Fibroblast of lung (primary cell): ENCODE results near the gene RUNDC3A.
A peak's percentile ranks its signal among the peaks of the same experiment; 100 is the strongest.

Experiments used
- CTCF ChIP-seq, 2 donors: IDR thresholded peaks in 1 of 2; conservative IDR thresholded peaks in 1 of 2; 1 replicate in 1 of 2; 2 replicates in 1 of 2; pipeline ENCODE4 v1.5.1; 2011 to 2012; ENCODE audit warnings: low read length in 2 of 2, control low read depth in 1 of 2, inconsistent platforms in 1 of 2, low read depth in 1 of 2, mild to moderate bottlenecking in 1 of 2
- EZH2 ChIP-seq: IDR thresholded peaks from 2 replicates; pipeline ENCODE4 v1.5.1; 2012; ENCODE audit warnings: low read length, control low read depth, mild to moderate bottlenecking; ENCODE audit errors: missing control alignments

DNA sequence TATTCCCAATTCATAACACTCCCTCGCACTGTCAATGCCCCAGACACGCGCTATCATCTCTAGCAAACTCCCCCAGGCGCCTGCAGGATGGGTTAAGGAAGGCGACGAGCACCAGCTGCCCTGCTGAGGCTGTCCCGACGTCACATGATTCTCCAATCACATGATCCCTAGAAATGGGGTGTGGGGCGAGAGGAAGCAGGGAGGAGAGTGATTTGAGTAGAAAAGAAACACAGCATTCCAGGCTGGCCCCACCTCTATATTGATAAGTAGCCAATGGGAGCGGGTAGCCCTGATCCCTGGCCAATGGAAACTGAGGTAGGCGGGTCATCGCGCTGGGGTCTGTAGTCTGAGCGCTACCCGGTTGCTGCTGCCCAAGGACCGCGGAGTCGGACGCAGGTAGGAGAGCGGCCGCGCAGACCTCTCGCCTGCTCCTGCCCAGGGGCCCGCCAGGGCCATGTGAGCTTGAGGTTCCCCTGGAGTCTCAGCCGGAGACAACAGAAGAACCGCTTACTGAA lies 36.6 kb downstream of the RUNDC3A start, which contains the start of gene GRN:
- TF ChIP-seq CTCF (conservative IDR thresholded peaks at IDR 0.05 in 1 of 2, IDR thresholded peaks at IDR 0.05 in 1 of 2; ENCODE audit: low read depth in 1 of 2, low read length in 2 of 2) = peak in 1 of 2 donors; percentile 1
- no peak for TF ChIP-seq EZH2
